ENCODE data around the gene WNT3A.

The WNT3A gene

DNA sequence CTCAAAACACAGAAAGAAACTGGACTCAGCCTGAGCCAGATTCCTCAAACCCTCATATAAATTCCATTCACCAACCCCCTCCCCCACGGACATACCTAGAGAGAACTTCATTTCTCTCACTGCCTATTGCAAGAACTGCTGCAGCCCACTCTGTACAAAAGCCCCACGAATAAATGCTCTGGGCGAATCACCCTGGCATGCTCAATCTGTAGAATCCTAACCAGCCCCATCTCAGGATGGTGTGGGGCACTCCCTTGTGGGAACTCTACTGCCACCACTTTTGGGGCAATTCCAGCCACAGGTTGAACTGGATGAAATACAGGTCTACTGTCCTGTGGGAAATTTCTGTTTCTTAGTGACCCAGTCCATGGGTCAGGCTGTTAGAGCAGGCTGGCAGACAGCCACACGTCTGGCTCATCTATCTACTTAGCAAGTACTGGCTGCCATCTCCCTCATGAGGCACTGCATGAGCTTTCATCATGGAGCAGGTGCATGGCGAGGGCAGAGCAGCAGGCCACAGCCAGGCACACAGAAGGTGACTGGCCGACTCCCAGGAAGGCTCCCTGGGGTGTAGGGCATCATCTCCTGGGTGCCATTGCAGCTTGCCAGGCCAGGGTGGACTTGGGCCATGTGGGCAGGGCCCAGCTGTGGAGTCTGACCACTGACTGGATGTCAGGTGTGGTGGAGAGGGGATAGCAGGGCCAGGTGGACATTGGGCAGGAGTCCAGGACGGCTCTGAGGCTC, 97.9 kb downstream of the WNT3A start:
- no peak for DNase-seq

DNA sequence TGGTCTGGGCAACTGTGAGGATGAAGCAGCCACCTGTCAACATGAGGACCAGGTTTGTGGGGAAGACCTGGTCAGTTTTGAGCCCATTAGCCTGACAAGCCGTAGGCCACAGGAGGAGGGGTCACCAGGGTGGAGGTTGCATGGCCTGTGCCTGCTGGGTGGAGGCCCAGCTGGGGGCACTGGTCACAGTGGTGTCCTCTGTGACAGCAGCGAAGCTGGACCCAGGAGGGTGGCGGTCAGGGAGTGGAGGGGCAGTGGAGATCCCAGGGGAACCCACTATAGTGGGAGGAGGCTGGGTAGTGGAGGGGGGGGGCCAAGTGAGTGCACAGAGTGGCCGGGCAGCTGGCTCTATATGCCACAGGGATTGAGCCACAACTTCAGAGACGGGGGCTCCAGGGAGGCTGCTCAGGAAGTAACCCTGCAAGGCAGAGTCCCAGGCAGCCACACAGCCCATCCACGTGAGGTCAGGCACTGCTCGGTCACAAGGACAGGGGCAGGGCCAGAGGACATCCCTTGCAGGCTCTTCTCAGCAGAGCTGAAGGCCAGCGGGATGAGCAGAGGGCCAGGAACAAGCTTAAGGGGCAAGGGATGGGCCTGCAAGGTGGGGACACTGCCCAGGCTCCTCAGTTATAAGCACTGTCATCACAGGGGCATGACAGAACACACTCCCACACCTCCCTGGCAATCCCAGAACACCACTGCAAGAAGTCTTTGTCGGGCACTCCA, 98.6 kb downstream of the WNT3A start:
- no peak for DNase-seq

DNA sequence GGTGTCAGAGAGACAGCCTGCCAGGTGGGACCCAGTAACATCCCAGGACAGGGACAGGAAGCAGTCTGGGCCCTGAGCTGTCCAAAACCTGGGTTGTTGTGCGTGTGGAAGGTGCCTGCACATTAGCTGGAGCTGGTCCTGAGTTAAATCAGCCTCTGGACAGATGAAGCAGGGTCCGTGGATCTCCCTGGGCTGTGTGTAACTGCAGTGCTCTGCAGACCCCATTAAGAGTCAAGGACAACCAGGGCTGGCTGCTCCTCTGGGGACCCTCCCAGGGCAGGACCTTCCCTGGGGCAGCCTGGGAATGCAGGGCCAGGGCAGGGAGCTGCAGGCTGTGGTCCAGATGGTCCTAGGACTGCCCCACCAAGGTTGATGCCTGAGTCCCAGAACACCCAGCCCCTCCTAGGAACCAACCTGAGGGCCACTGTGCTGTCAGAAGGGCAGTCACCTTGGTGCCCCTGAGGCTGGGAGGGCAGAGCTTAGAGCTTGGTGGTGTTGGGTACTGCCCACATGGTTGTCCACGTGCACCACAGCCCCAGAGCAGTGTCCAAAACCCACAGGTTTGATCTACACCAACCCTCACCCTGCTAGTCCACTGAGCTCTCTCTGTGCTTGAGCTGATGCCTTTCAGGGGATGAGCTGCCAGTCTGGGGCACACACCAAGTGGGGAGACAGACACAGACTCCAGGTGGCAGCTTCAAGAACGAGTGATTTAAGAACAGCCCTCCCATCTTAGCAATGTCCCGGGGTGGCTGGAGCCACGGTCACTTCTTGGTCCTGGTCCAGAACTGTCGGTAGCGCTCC, 99.4 kb downstream of the WNT3A start:
- DNase-seq = no peak

DNA sequence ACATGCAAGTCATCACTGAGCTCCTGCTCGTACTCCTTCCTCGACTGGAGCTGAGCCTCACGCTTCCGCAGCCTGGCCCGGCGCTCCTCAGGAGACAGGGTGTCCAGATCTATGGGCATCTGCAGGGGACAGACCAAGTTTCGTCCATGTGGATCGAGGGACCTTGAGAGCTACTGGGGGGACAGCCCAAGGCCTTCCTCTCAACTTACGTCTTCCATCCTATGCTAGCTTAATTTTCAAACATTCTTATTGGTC, 99.9 kb downstream of the WNT3A start:
- no peak for DNase-seq

DNA sequence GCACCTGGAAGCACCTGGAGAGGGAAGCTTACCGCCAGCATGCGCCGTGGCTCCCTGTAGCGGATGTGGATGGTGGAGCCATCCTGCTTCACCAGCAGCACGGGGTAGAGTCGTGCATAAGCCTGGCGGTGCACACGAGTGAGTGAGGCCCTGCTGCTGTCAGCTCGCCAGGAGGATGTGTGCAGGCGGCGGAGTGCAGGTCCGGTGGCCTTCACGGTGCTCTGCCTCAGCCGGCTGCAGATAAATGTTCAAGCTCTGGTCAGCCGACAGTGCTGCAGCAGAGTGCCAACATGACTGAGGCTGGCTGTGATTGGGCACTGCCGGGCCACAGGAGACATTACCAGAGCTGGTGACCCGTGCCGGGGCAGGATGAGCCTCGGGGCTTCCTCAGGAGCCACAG, 100.8 kb downstream of the WNT3A start:
- DNase-seq = no peak

DNA sequence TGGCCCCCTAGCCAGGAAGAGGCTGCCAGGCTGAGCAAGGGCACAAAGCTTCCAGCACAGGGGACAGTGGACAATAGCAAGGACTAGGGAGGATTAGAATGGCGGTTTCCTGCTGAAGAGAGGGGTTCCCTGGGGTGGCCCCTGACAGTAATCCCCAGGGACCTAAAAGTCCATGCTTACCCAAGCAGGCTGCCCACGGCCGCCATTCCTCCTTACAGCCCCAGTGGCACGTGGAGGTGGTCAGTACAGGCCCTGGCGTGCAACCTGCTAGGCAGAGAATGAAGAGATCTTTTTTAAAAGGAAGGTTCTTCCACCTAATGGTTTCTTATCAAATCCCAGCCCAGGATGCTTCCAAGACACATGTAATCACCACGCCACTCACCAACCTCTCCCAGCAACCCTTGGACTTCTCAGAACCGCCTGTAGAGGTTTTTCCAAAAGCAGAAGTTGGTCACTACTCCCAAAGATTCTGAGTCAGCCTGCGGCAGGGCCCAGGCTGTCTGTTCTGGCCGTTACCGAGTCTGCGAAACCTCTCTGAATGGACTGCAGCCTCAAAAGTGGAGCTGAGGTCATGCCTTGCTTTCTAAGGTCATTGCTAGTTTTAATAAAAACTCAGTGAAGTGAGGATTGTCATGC, 101.4 kb downstream of the WNT3A start:
- no peak for DNase-seq

DNA sequence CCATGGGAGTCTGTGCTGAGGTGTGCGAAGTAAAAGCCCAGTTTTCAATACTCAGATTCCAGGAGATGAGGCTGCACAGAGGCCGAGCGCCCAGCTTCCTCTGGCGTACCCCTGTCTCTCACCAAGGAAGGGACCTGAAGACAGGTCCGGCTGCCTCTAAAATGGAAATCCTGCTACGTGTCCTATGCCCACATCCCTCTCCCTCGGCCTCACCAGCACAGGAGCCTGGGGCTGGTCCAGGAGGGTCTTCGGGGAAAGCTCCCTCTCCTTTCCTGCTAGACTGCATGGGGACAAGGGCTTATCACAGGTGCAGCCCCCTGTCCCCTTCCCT, 101.9 kb downstream of the WNT3A start:
- no peak for DNase-seq

DNA sequence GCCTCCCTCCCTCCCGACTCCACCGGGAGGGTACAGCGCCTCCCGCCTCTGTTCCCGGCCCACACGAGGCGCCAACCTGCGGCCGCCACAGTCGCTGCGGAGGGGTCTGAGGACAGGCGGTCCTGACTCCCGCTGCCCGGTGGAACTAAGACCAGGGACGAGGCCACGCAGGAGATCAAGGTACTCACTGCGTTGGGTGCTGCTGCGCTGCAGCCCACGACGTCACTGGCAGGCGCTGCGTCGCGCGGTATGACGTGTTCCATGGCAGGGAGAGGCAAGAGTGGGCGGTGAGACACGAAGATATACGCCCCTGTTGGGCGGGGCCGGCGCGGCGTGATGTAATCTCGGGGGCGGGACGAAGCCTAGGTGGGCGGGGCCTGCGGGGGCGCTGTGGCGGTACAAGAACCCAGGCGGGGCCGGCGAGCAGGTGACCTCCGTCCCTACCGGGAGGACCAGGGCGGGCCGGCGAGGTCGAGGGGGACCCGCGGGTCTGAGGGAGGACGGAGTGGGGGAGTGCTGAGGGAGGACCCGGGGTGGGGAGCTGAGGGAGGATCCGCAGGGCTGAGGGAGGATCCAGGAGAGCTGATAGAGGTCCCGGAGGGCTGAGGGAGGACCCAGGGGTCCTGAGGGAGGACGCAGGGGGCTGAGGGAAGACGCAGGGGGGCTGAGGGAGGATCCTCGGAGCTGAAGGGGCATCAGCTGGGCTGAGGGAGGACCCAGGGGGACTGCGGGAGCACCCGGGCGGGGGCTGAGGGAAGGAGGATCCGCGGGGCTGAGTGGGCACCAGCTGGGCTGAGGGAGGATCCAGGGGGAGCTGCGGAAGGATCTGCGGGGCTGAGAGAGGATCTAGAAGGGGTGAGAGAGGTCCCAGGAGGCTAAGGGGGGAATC, 102.5 kb downstream of the WNT3A start, which contains the start of gene MRPL55:
TSS of gene MRPL55 (minus strand) at position 227 of the 889 bp plus-strand sequence. CDS start 1,039 bp downstream, outside the sequence.
- peak; percentile 90 for DNase-seq

DNA sequence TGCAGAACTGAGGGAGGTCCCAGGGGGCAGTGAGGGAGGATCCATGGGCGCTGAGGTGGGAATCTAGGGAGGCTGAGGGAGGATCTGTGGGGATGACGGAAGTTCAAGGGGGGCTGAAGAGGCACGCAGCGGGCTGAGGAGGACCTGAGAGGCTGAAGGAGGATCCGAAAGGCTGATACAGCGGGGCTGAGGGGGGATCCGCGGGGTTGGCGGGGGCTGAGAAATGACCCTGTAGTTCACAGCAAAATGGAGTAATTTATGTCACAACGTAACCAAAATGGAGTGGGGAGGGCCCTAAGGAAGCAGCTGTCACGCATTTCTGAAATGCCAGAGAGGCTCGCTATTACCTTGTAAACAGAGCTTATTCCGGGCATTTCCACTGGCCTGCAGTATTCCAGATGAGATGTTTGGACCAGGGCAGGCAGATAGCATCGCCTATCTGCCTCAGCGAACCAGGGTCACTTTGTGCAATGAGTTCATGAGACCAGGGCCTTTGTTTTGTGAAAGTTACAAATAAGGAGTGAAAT, 103.2 kb downstream of the WNT3A start:
- no peak for DNase-seq

DNA sequence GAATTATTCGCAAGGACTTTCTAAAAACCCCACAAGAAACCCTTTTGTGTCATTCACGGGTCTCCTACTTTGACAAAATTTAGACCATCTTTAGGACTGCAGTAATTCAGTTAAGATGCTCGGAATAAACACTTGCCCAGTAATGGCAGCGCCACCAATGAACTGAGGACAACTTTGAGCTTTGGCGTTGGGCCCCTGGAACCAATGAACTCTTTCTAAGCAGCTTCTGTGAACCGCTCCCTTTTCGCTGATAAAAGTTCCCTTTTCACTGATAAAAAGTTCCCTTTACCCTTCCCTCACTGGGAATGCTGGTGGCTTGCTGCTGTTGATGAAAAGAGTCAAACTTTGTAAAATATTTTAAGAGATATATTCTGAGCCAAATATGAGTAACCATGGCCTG, 103.8 kb downstream of the WNT3A start:
- no peak for DNase-seq

All from DMS79 treated with DMSO at 0.1 percent for 48 hours (cell line).